HS-27A (cell line): ENCODE measurements around the gene PSRC1.

Experiments
- DNase-seq: peaks from one replicate; pipeline ENCODE4 v3.0.0-alpha.2; 2012; ENCODE audit warnings: low read depth, missing footprints

The PSRC1 gene

GRCh38 chr1:109247401-109248365, 35.3 kb downstream of the PSRC1 start:
- DNase-seq = no peak

- no peak for DNase-seq
These were observed 36.8 kb downstream of the PSRC1 start for GRCh38 chr1:109246141-109246551.

GRCh38 chr1:109243860-109244552, 38.9 kb downstream of the PSRC1 start:
- no peak for DNase-seq

- no peak for DNase-seq
These were observed 39.7 kb downstream of the PSRC1 start for GRCh38 chr1:109243221-109243620.

- no peak for DNase-seq
These were observed 40.6 kb downstream of the PSRC1 start for GRCh38 chr1:109242387-109242786.

GRCh38 chr1:109241841-109242345, 41.1 kb downstream of the PSRC1 start:
- no peak for DNase-seq

GRCh38 chr1:109241344-109241743, 41.6 kb downstream of the PSRC1 start:
- DNase-seq = no peak

- no peak for DNase-seq
These were observed 42.5 kb downstream of the PSRC1 start for GRCh38 chr1:109240158-109241152.

GRCh38 chr1:109239409-109240068, 43.4 kb downstream of the PSRC1 start:
- DNase-seq = no peak

GRCh38 chr1:109239047-109239408, 43.9 kb downstream of the PSRC1 start:
- DNase-seq = no peak

GRCh38 chr1:109238382-109238781, 44.6 kb downstream of the PSRC1 start:
- no peak for DNase-seq

GRCh38 chr1:109237512-109237911, 45.4 kb downstream of the PSRC1 start:
- DNase-seq = no peak

- DNase-seq = no peak
These were observed 47.8 kb downstream of the PSRC1 start for GRCh38 chr1:109235137-109235536.

GRCh38 chr1:109231066-109231465, 51.9 kb downstream of the PSRC1 start:
- DNase-seq = no peak
